K562 (cell line): Measurements from ENCODE around the gene PIK3C2B. TPM values are rescaled to one million over a fixed set of nuclear protein-coding genes. Genes with fewer than 3 reads are reported as not detected.

ENCODE experiments used
- C11orf30 ChIP-seq: fragments of 450-650 bp; IDR thresholded peaks from 2 replicates; pipeline ENCODE4 v1.6.1; 2016; ENCODE audit warnings: low read depth, mild to moderate bottlenecking
- CEBPG ChIP-seq, 3 experiments: fragments of 200-800 bp in 1 of 3; sonication (Bioruptor generic) in 1 of 3; sonication (generic) in 1 of 3; formaldehyde crosslinking in 1 of 3; IDR thresholded peaks in 2 of 3; conservative IDR thresholded peaks in 1 of 3; 2 replicates each; pipeline versions ENCODE4 v1.6.1 to v1.8.0; 2016 to 2022; ENCODE audit warnings: missing compliant biosample characterization in 2 of 3, missing genetic modification characterization in 2 of 3, mild to moderate bottlenecking in 1 of 3, missing genetic modification reagents in 1 of 3
- HNRNPH1 ChIP-seq: fragments of 200-400 bp; formaldehyde crosslinking; optimal IDR thresholded peaks from 2 replicates; pipeline ENCODE3; 2017; ENCODE audit warnings: low read depth, mild to moderate bottlenecking, low read length, moderate library complexity
- IFI16 ChIP-seq: fragments of 250-450 bp; sonication (Bioruptor Pico); IDR thresholded peaks from 2 replicates; pipeline ENCODE4 v2.1.2; 2022; ENCODE audit warnings: mild to moderate bottlenecking, inconsistent platforms
- MAFK ChIP-seq: IDR thresholded peaks from 2 replicates; pipeline ENCODE4 v1.6.1; 2011; ENCODE audit warnings: low read length, improper control_type of control experiment
- MBD2 ChIP-seq: sonication (generic); IDR thresholded peaks from 2 replicates; pipeline ENCODE4 v1.6.1; 2016; ENCODE audit warnings: low read depth, borderline replicate concordance
- MCM7 ChIP-seq, 2 experiments: fragments of 450-650 bp; IDR thresholded peaks; 2 replicates each; pipeline ENCODE4 v1.6.1; 2016 to 2018
- PHTF2 ChIP-seq: fragments of 250-450 bp; sonication (Bioruptor Pico); IDR thresholded peaks from 2 replicates; pipeline ENCODE4 v1.5.0; 2021; ENCODE audit warnings: mild to moderate bottlenecking
- POLR2AphosphoS5 ChIP-seq: IDR thresholded peaks from 2 replicates; pipeline ENCODE4 v1.6.1; 2011; ENCODE audit warnings: mild to moderate bottlenecking, low read depth, low read length, moderate library complexity; ENCODE audit not compliant: control insufficient read depth, insufficient read depth
- RBM22 ChIP-seq: fragments of 200-400 bp; formaldehyde crosslinking; IDR thresholded peaks from 2 replicates; pipeline ENCODE4 v1.6.1; 2018; ENCODE audit warnings: low read length, low read depth; ENCODE audit not compliant: poor library complexity, severe bottlenecking
- RHOXF2B ChIP-seq: fragments of 250-450 bp; sonication (Bioruptor Pico); conservative IDR thresholded peaks from 2 replicates; pipeline ENCODE4 v1.5.1; 2021
- RNF219 ChIP-seq: fragments of 250-450 bp; sonication (Bioruptor Pico); IDR thresholded peaks from 2 replicates; pipeline ENCODE4 v1.5.0; 2022; ENCODE audit warnings: mild to moderate bottlenecking
- SMAD4 ChIP-seq: fragments of 250-450 bp; sonication (Bioruptor Pico); conservative IDR thresholded peaks from 2 replicates; pipeline ENCODE4 v1.8.0; 2021; ENCODE audit warnings: inconsistent platforms, mild to moderate bottlenecking, moderate library complexity
- SMARCC2 ChIP-seq: fragments of 450-650 bp; IDR thresholded peaks from 2 replicates; pipeline ENCODE4 v1.6.1; 2017; ENCODE audit warnings: antibody characterized with exemption, moderate library complexity, mild to moderate bottlenecking, low read depth
- XRCC5 ChIP-seq: fragments of 200-400 bp; formaldehyde crosslinking; IDR thresholded peaks from 2 replicates; pipeline ENCODE4 v1.6.1; 2017; ENCODE audit warnings: low read depth, mild to moderate bottlenecking, low read length
- ZNF239 ChIP-seq: fragments of 250-450 bp; sonication (Bioruptor Pico); IDR thresholded peaks from 2 replicates; pipeline ENCODE4 v1.4.0; 2020; ENCODE audit warnings: mild to moderate bottlenecking
- ZNF316 ChIP-seq: fragments of 450-650 bp; IDR thresholded peaks from 2 replicates; pipeline ENCODE4 v1.6.1; 2016
- ZNF395 ChIP-seq: fragments of 200-800 bp; sonication (Bioruptor generic); IDR thresholded peaks from 2 replicates; pipeline ENCODE4 v1.6.1; 2017; ENCODE audit warnings: missing genetic modification characterization, missing compliant biosample characterization
- ZNF609 ChIP-seq: sonication (generic); formaldehyde crosslinking; IDR thresholded peaks from 2 replicates; pipeline ENCODE4 v1.8.1; 2023; ENCODE audit warnings: missing genetic modification reagents, mild to moderate bottlenecking, borderline replicate concordance
- ZNF780A ChIP-seq: fragments of 250-450 bp; sonication (Bioruptor Pico); IDR thresholded peaks from 2 replicates; pipeline ENCODE4 v1.5.0; 2021; ENCODE audit warnings: mild to moderate bottlenecking
- polyA plus RNA-seq, 8 experiments: library from polyadenylated mRNA; depleted of rRNA in 4 of 8; stranded (reverse) in 5 of 8; unstranded in 3 of 8; fragments of >200 nt; fragmentation: Nextera tagmentation in 2 of 8; fragmentation: Illumina TruSeq in 1 of 8; extraction: Ambion mirVana in 2 of 8; extraction: Trizol in 1 of 8; gene quantifications; 2 replicates each; pipeline versions ENCODE4 v1.2.1 to v1.2.3, GENCODE V29; 2011 to 2014; ENCODE audit warnings: inconsistent platforms in 1 of 8, missing spikeins in 1 of 8
- total RNA-seq, 7 experiments: library from RNA; depleted of rRNA in 6 of 7; stranded (reverse); fragments of >200 nt in 6 of 7; fragmentation: Illumina TruSeq in 2 of 7; extraction: Trizol in 2 of 7; gene quantifications; 2 replicates each; pipeline versions ENCODE4 v1.2.1 to v1.2.3, GENCODE V29; 2011 to 2021; ENCODE audit warnings: low replicate concordance in 1 of 7

The PIK3C2B gene
- total and polyA plus RNA-seq, 9 of the 15 experiments (the other 6 are each of a cell fraction or from before 2014, with no cell fraction given), result 0.10 to 2.9 (median 0.72) TPM

GRCh38 chr1:204491655-204492054, 3.0 kb downstream of the PIK3C2B start (continued):
- TF ChIP-seq ZNF395 (no peak), SMAD4 (no peak), ZNF316 (peak; percentile 91), HNRNPH1 (no peak), POLR2AphosphoS5 (no peak), SMARCC2 (no peak), ZNF780A (CRISPR knock-in tag) (no peak), IFI16 (CRISPR knock-in tag) (no peak), PHTF2 (CRISPR knock-in tag) (no peak), CEBPG (CRISPR knock-in tag; IDR thresholded peaks at IDR 0.05) (no peak), CEBPG (tag; conservative IDR thresholded peaks at IDR 0.05 in 1 of 2, IDR thresholded peaks at IDR 0.05 in 1 of 2) (no peak), MAFK (peak; percentile 75), RBM22 (no peak), XRCC5 (no peak), RHOXF2B (CRISPR knock-in tag) (no peak), ZNF239 (no peak), MBD2 (no peak), MCM7 (IDR thresholded peaks at IDR 0.05) (no peak), C11orf30 (peak; percentile 81; the same call in 1 of the 2 replicates), ZNF609 (CRISPR knock-in tag) (no peak), RNF219 (CRISPR knock-in tag) (no peak)
